ENCODE measurements around the gene DTNA. TPM values are rescaled to one million over a fixed set of nuclear protein-coding genes. Genes with fewer than 3 reads are reported as not detected.

DTNA gene
- total RNA-seq, 1 experiment from 2014 or later, result 10.4 TPM

DNA sequence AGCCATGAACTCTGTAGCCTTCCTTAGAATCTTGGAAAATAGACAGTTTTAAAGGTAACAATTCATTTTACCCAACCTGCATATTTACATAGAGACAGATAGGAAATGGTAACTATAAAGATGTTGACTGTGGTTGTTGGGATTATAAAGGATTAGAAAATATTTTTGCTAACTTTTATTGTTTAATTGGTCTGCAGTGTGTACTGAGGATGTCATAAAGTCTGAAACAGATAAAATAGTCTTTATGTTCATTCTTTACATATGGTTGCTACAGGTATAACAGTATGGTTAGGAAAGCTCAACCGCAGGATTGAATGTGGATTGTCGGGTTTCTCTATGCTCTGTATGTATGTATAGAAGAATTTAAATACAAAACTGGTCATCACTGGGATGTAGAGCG lies 7.3 kb upstream of the DTNA start:
- H3K9me3 Mint-ChIP-seq (ENCODE audit: unreplicated experiment), result no peaks in the 10 kb centered on the region
- TF ChIP-seq, protein P1, sequence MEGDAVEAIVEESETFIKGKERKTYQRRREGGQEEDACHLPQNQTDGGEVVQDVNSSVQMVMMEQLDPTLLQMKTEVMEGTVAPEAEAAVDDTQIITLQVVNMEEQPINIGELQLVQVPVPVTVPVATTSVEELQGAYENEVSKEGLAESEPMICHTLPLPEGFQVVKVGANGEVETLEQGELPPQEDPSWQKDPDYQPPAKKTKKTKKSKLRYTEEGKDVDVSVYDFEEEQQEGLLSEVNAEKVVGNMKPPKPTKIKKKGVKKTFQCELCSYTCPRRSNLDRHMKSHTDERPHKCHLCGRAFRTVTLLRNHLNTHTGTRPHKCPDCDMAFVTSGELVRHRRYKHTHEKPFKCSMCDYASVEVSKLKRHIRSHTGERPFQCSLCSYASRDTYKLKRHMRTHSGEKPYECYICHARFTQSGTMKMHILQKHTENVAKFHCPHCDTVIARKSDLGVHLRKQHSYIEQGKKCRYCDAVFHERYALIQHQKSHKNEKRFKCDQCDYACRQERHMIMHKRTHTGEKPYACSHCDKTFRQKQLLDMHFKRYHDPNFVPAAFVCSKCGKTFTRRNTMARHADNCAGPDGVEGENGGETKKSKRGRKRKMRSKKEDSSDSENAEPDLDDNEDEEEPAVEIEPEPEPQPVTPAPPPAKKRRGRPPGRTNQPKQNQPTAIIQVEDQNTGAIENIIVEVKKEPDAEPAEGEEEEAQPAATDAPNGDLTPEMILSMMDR (IDR thresholded peaks at IDR 0.05; ENCODE audit: insufficient read depth in 1 of 2, low read depth in 1 of 2, low read length in 1 of 2, severe bottlenecking in 1 of 2, unreplicated experiment in 1 of 2), result no peak
- no peak overlapping the region for H3K27ac Mint-ChIP-seq (ENCODE audit: unreplicated experiment)
- DNase-seq, result no peak
- ChIA-PET POLR2A (no interaction called here), CTCF (no interaction called here)
- no peaks in the 10 kb centered on the region for H3K36me3 Mint-ChIP-seq (ENCODE audit: insufficient read depth, unreplicated experiment)
- intact Hi-C loops (cut with micrococcal nuclease; ENCODE audit: unreplicated experiment), result no loop called here
- H3K4me3 ChIP-seq (ENCODE audit: low read depth, low read length), result no peak overlapping the region
- no peaks in the 10 kb centered on the region for H3K4me1 Mint-ChIP-seq (ENCODE audit: low read depth, unreplicated experiment)
- no peak overlapping the region for H3K4me3 Mint-ChIP-seq (ENCODE audit: unreplicated experiment)
- no peaks in the 10 kb centered on the region for H3K27me3 Mint-ChIP-seq (ENCODE audit: insufficient read depth, unreplicated experiment)
- H3K36me3 ChIP-seq (ENCODE audit: control insufficient read depth, insufficient read depth, low read length), result no peaks in the 10 kb centered on the region
- no TSS peak for BruUV-seq (replicated peaks)
- no peaks in the 10 kb centered on the region for H3K9me3 ChIP-seq
- H3K4me1 ChIP-seq, result no peaks in the 10 kb centered on the region
- no peaks in the 10 kb centered on the region for H3K27me3 ChIP-seq (replicated peaks; ENCODE audit: control insufficient read depth, insufficient read depth, low read length)

DNA sequence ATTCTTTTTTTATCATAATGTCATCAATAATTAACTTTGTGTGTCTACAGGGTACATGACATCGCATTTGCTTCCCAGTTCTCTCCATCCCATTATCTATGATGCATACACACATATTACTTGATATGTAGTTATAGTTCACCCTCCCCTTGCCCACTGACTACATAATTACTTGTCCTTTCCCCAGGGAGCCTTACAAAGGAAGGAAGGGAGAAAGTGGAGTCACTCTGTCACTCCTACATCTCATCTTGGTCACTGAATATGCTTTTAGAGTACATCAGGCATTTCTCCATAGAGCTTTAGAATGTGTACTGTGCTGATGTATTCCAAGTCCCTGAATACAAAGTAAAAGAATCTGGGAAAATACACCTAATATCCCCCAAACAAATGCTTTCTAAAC lies 6.0 kb upstream of the DTNA start:
- H3K27me3 ChIP-seq (replicated peaks; ENCODE audit: control insufficient read depth, insufficient read depth, low read length), result no peaks in the 10 kb centered on the region
- intact Hi-C loops (cut with micrococcal nuclease; ENCODE audit: unreplicated experiment), result no loop called here
- POLR2A ChIA-PET, result no interaction called here
- H3K9me3 ChIP-seq, result no peaks in the 10 kb centered on the region
- Mint-ChIP-seq H3K27ac (ENCODE audit: unreplicated experiment) (no peak overlapping the region), H3K9me3 (ENCODE audit: unreplicated experiment) (no peaks in the 10 kb centered on the region), H3K4me1 (ENCODE audit: low read depth, unreplicated experiment) (no peaks in the 10 kb centered on the region), H3K27me3 (ENCODE audit: insufficient read depth, unreplicated experiment) (no peaks in the 10 kb centered on the region), H3K36me3 (ENCODE audit: insufficient read depth, unreplicated experiment) (no peaks in the 10 kb centered on the region), H3K4me3 (ENCODE audit: unreplicated experiment) (no peak overlapping the region)
- H3K4me3 ChIP-seq (ENCODE audit: low read depth, low read length), result no peak overlapping the region
- TF ChIP-seq, protein P1 (IDR thresholded peaks at IDR 0.05; ENCODE audit: insufficient read depth in 1 of 2, low read depth in 1 of 2, low read length in 1 of 2, severe bottlenecking in 1 of 2, unreplicated experiment in 1 of 2), result no peak
- BruUV-seq (replicated peaks), result no TSS peak
- DNase-seq, result no peak
- H3K4me1 ChIP-seq, result no peaks in the 10 kb centered on the region
- H3K36me3 ChIP-seq (ENCODE audit: control insufficient read depth, insufficient read depth, low read length), result no peaks in the 10 kb centered on the region
- CTCF ChIA-PET, result no interaction called here

DNA sequence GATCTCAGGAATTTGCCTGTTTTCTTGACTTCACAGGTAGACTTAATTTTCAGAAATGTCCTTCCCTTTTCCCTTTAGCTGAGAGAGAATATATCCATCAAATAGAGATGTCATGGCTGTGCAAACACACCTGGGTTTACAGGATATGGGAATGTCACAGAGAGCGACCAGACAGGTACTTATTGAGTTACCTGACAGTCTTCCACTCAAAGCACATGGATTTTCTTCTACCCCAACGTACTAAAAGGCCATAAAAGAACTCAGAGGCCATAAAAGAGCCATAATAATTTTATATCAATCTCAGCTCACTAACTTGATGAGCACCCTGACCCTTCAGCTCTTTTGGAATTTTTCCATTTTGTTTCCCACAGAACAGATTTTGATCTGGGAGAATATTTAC lies 5.3 kb upstream of the DTNA start:
- H3K27ac Mint-ChIP-seq (ENCODE audit: unreplicated experiment), result no peak overlapping the region
- ChIA-PET POLR2A (no interaction called here), CTCF (no interaction called here)
- H3K27me3 Mint-ChIP-seq (ENCODE audit: insufficient read depth, unreplicated experiment), result no peaks in the 10 kb centered on the region
- H3K9me3 ChIP-seq, result no peaks in the 10 kb centered on the region
- no peaks in the 10 kb centered on the region for H3K27me3 ChIP-seq (replicated peaks; ENCODE audit: control insufficient read depth, insufficient read depth, low read length)
- no peak overlapping the region for H3K4me3 ChIP-seq (ENCODE audit: low read depth, low read length)
- H3K9me3 Mint-ChIP-seq (ENCODE audit: unreplicated experiment), result no peaks in the 10 kb centered on the region
- no peaks in the 10 kb centered on the region for H3K4me1 Mint-ChIP-seq (ENCODE audit: low read depth, unreplicated experiment)
- no peak overlapping the region for H3K4me3 Mint-ChIP-seq (ENCODE audit: unreplicated experiment)
- BruUV-seq (replicated peaks), result no TSS peak
- intact Hi-C loops (cut with micrococcal nuclease; ENCODE audit: unreplicated experiment), result no loop called here
- H3K36me3 Mint-ChIP-seq (ENCODE audit: insufficient read depth, unreplicated experiment), result no peaks in the 10 kb centered on the region
- no peaks in the 10 kb centered on the region for H3K36me3 ChIP-seq (ENCODE audit: control insufficient read depth, insufficient read depth, low read length)
- TF ChIP-seq, protein P1 (IDR thresholded peaks at IDR 0.05; ENCODE audit: insufficient read depth in 1 of 2, low read depth in 1 of 2, low read length in 1 of 2, severe bottlenecking in 1 of 2, unreplicated experiment in 1 of 2), result no peak
- no peaks in the 10 kb centered on the region for H3K4me1 ChIP-seq
- no peak for DNase-seq
